Anterior cingulate cortex (tissue), 58 donors: ENCODE results near the gene LRRN2.

Source experiments
- DNase-seq, 58 donors: peaks; one replicate each; lab custom pipeline; 2025; lab: John Stamatoyannopoulos, UW

LRRN2 gene

GRCh38 chr1:204670152-204670927 lies 15.2 kb downstream of the LRRN2 start:
- DNase-seq, result peak in 19 of 58 donors; percentile 10 to 75 (median 42)

- no peak for DNase-seq
These were observed 16.0 kb downstream of the LRRN2 start for GRCh38 chr1:204669579-204669978.

DNA sequence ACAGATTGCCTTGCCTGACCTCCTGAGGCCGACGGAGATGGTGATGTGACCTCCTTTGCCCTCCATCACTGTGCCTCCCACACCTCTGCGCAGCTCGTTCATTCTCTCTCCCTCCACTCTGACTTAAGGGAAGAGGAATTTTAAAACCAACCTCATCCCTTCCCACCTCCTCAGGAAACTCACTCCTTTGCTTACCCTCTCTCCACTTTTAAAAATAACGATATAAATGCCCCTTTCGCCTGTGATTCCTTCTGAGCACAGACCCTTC lies 21.2 kb downstream of the LRRN2 start:
- DNase-seq, result no peak

- peak in 1 of 58 donors; percentile 22 for DNase-seq
These were observed 21.7 kb downstream of the LRRN2 start for GRCh38 chr1:204663644-204664383.

DNA sequence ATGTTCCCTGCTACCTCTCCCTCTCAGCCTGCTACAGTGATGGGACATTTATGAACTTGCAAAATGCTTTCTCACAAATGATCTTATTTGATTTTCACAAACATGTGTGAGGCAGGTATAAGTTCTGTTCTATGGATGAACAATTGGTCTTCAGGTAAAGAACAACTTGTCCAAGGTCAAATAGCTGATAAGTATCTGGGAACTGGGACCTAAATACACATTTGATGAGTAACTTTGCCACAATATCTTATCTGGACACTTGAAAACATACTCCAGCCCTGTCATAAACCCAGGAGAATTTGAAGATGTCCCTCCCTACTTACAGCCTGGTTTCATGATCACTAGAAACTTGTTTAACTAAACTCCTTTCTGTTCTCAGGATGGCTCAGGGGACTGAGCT lies 23.0 kb downstream of the LRRN2 start:
- DNase-seq, result no peak

DNA sequence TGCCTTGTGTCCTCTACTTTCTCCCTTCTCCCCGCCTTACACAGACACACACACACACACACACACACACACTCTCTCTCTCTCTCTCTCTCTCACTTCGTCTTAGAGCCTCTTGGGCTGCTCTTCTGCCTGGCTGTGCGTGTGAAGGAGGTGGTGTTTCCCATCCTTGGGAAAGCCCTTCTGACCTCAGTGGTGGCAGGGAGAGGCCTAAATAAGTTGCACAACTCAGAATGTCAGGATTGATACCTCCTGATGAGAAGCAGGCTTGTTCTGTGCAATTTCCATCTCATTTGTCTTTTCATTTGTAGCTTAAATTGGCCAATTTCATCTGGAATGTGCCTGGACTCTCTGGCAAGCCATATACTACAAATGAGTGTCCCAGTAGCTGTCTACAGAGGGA lies 25.0 kb downstream of the LRRN2 start:
- DNase-seq, result no peak

GRCh38 chr1:204659056-204659455 lies 26.5 kb downstream of the LRRN2 start:
- DNase-seq, result no peak

DNA sequence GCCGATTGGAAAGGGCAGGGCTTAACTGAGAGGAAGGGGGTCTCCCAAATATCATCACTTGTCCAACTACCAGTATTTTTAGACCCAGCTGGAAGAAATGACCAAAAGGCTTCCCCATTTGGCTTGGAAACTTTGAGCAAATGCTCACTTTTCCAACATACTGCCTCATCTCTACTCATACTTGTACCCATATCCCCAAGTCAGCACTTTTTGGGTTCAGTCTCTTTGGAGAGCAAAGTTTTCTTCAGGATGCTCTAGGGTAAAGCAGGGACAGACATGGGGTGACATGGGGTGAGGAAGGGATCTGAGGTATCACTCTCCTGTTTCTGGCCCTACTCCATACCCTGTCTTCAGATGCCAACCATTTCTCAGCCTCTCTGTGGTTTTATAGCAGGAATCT lies 27.2 kb downstream of the LRRN2 start:
- no peak for DNase-seq

DNA sequence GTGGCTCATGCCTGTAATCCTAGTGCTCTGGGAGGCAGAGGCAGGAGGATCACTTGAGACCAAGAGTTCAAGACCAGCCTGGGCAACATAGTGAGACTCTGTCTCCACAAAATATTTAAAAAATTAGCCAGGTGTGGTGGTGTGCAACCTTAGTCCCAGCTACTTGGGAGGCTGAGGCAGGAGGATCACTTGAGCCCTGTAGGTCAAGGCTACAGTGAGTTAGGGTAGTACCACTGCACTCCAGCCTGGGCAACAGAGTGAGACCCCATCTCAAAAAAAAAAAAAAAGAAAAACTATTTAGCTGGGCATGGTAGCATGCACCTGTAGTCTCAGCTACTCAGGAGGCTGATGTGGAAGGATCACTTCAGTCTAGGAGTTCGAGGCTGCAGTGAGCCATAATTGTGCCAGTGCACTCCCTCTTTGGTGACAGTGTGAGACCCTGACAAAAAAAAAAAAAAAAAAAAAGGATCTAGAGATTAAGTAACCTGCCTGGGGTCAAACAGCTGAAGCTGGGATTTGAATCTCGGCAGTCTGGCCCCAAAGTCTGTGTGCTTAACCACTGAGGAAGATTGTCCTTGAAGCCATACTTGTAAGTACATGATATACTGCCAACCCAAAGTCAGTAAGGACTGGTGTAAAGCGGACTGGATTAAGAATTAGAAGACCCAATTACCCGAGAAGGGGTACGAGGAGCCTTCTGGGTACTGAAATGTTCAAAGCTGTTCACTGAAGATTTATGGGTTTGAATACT lies 31.8 kb downstream of the LRRN2 start:
- no peak for DNase-seq

- DNase-seq, result no peak
These were observed 33.0 kb downstream of the LRRN2 start for GRCh38 chr1:204652497-204652896.

DNA sequence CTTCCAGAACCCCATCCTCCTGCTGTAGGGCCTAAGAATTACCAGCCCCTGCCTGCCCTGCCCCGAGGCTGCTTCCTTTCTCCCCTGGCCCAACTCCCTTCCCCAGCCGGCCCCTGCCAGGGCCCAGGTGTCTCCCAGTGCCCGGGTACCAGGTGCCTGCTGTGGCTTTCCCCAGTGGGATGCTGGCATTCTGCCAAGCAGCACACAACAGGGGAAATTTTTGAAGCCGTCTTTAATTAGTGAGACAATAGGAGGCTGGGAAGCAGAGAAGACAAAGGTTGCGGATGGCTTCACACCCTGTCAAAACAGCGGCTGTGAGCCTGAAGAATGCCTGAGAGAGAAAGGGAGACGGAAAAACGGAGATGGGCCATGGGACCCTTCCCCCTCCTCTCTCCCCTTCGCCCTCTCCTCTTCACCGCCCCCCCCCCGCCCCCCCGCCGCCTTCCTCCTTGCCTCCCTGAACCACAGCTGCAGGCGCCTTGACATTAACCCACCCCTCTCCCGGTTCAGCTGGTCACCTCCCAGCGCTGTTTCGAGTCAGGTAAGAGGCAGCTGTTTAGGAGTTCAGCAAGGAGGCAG lies 33.6 kb downstream of the LRRN2 start:
- no peak for DNase-seq

- peak in 1 of 58 donors; percentile 17 for DNase-seq
These were observed 34.5 kb downstream of the LRRN2 start for GRCh38 chr1:204650911-204651570.

DNA sequence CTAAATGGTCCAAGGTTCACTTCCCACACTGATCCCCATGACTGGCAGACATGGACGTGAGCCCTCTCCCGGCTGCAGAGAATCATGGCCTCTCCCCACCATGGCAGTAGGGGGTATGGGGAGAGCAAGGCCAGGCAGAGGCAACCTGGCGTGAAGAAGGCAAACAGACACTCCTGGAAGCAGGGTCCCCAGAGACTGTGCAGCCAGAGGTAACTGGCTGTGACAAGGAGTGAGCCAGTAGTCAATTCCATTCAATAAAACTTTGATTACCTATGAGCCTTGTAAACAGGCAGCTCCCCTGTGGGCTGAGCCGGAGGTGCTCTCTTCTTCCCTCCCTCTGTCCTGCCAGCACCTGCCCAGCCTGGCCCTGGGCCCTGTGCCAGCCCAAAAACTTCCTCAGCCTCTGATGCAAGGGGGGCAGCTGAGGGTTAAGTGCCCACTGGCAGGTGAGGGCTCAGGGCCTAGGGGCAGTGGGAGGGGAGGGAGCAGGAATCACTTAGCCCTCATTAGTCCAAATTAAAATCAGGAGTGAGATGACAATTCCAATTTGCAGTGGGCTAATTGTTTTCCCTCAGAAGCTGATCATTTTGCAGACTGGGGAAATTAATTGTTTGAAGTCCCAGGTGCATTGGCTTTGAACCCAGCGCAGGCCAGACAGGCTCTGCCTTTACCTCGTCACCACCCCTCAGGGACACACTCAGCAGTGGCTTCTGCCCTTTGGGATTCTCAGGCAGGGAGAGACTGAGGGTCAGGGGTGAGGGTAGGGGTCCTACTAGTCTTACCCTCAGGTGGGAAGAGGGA lies 35.6 kb downstream of the LRRN2 start:
- no peak for DNase-seq

- no peak for DNase-seq
These were observed 37.0 kb downstream of the LRRN2 start for GRCh38 chr1:204648576-204648975.

GRCh38 chr1:204647805-204648153 lies 37.8 kb downstream of the LRRN2 start:
- no peak for DNase-seq

DNA sequence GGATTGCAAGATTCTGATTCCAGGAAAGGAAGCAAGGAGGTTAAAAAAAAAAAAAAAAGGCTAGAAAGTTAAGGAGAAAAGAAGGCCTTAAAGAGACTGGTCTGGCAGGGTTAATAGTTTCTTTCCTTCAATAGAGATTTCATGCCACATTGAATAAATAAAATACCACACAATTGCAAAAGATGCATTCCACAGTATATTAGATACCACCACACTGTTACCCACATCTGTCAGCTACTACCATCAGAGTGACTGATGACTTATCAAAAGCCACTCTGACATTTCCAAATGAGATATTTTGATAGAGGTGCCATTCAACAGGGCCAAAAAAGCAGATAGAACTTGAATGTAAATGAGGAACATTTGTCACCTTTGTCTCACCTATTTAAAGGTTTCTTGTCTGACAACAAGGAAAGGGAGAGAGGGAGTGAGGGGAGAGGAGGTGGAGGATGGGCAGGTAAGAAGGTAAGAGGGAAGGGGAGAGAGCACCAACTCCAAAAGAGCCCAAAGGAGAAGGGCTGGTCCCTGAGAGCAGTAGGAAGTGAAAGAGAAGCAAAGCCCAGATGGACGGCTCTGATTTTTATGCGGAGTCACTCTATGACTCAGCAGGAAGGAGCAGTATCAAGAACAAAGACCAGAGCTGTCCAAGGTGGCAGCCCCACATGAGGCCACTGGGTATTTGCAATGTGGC lies 38.3 kb downstream of the LRRN2 start:
- peak in 2 of 58 donors; percentile 18 to 35 for DNase-seq

GRCh38 chr1:204645666-204646065 lies 39.9 kb downstream of the LRRN2 start:
- DNase-seq, result no peak

DNA sequence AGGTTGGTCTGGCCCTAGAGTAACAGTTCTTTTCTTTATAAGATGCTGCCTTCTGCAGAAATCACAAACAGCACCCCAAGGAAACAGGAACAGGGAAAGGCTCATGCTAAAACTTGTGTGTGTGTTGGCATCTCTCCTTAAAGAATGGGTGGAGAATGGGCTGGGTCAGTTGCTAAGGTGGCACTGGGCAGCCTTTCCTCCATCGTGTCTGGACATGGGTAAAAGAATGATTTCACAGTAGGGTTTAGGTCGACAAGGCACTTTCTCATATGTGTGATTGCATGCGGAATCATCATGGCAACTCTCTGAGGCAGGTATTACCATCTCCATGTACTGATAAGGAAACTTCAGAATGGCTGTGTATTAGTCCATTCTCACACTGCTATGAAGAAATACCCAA lies 40.3 kb downstream of the LRRN2 start:
- no peak for DNase-seq

GRCh38 chr1:204643503-204643902 lies 42.0 kb downstream of the LRRN2 start:
- DNase-seq, result no peak
